DOHH2 (cell line): ENCODE results near the gene RHBDD3.

Experiments used
- CTCF ChIP-seq: fragments of 200-600 bp; sonication (generic); IDR thresholded peaks from one replicate; pipeline ENCODE4 v1.5.1; 2014; ENCODE audit warnings: antibody characterized with exemption, mild to moderate bottlenecking, low read depth, low read length; ENCODE audit not compliant: poor library complexity, severe bottlenecking
- EZH2phosphoT487 ChIP-seq: fragments of 200-600 bp; sonication (generic); IDR thresholded peaks from 2 replicates; pipeline ENCODE4 v1.6.1; 2017; ENCODE audit warnings: borderline replicate concordance, mild to moderate bottlenecking, antibody characterized with exemption, low read length, moderate library complexity, mixed read lengths

- TF ChIP-seq EZH2phosphoT487 (no peak), CTCF (no peak)
These were observed 889 bp upstream of the RHBDD3 start for GRCh38 chr22:29268511-29269229.
